K562 (cell line): Measurements from ENCODE around the gene ARFGEF2. TPM values are rescaled to one million over a fixed set of nuclear protein-coding genes. Genes with fewer than 3 reads are reported as not detected.
A peak's percentile ranks its signal among the peaks of the same experiment; 100 is the strongest.

Experiments
- ATF3 ChIP-seq, 2 experiments: fragments of 450-650 bp in 1 of 2; sonication (generic) in 1 of 2; formaldehyde crosslinking in 1 of 2; IDR thresholded peaks in 1 of 2; conservative IDR thresholded peaks in 1 of 2; 2 replicates each; pipeline versions ENCODE4 v1.6.1 to v1.8.1; 2016 to 2023; ENCODE audit warnings: mild to moderate bottlenecking in 2 of 2, moderate library complexity in 2 of 2, inconsistent platforms in 1 of 2, missing genetic modification reagents in 1 of 2
- C11orf30 ChIP-seq: fragments of 450-650 bp; IDR thresholded peaks from 2 replicates; pipeline ENCODE4 v1.6.1; 2016; ENCODE audit warnings: low read depth, mild to moderate bottlenecking
- E2F8 ChIP-seq: fragments of 450-650 bp; IDR thresholded peaks from 2 replicates; pipeline ENCODE4 v1.7.1; 2018; ENCODE audit warnings: mild to moderate bottlenecking, low read depth; ENCODE audit not compliant: partially characterized antibody
- EP300 ChIP-seq: IDR thresholded peaks from 2 replicates; pipeline ENCODE4 v1.6.1; 2012; ENCODE audit warnings: low read length, improper control_type of control experiment
- PBX2 ChIP-seq, 2 experiments: IDR thresholded peaks in 1 of 2; conservative IDR thresholded peaks in 1 of 2; 2 replicates each; pipeline ENCODE4 v1.6.1; 2016; ENCODE audit warnings: low read depth in 2 of 2, mild to moderate bottlenecking in 1 of 2, missing compliant biosample characterization in 1 of 2, missing genetic modification characterization in 1 of 2, moderate library complexity in 1 of 2
- PHF21A ChIP-seq: fragments of 450-650 bp; IDR thresholded peaks from 2 replicates; pipeline ENCODE4 v1.6.1; 2017; ENCODE audit warnings: low read depth, borderline replicate concordance
- SMARCE1 ChIP-seq: fragments of 450-650 bp; IDR thresholded peaks from 2 replicates; pipeline ENCODE4 v1.7.1; 2016; ENCODE audit warnings: mild to moderate bottlenecking
- polyA plus RNA-seq, 8 experiments: library from polyadenylated mRNA; depleted of rRNA in 4 of 8; stranded (reverse) in 5 of 8; unstranded in 3 of 8; fragments of >200 nt; fragmentation: Nextera tagmentation in 2 of 8; fragmentation: Illumina TruSeq in 1 of 8; extraction: Ambion mirVana in 2 of 8; extraction: Trizol in 1 of 8; gene quantifications; 2 replicates each; pipeline versions ENCODE4 v1.2.1 to v1.2.3, GENCODE V29; 2011 to 2014; ENCODE audit warnings: inconsistent platforms in 1 of 8, missing spikeins in 1 of 8
- total RNA-seq, 7 experiments: library from RNA; depleted of rRNA in 6 of 7; stranded (reverse); fragments of >200 nt in 6 of 7; fragmentation: Illumina TruSeq in 2 of 7; extraction: Trizol in 2 of 7; gene quantifications; 2 replicates each; pipeline versions ENCODE4 v1.2.1 to v1.2.3, GENCODE V29; 2011 to 2021; ENCODE audit warnings: low replicate concordance in 1 of 7

The ARFGEF2 gene
- total and polyA plus RNA-seq, 9 of the 15 experiments (the other 6 are each of a cell fraction or from before 2014, with no cell fraction given) = 4.2 to 18.8 (median 13.7) TPM

- TF ChIP-seq PBX2 (CRISPR knock-in tag; IDR thresholded peaks at IDR 0.05; ENCODE audit: low read depth) (no peak), PBX2 (tag; conservative IDR thresholded peaks at IDR 0.05; ENCODE audit: low read depth) (peak; percentile 94), ATF3 (IDR thresholded peaks at IDR 0.05) (peak; percentile 75), ATF3 (CRISPR knock-in tag; conservative IDR thresholded peaks at IDR 0.05) (no peak), EP300 (0 out of 2 replicates have a peak, but pooled peaks have one; percentile 17), E2F8 (no peak), SMARCE1 (peak; percentile 73), PHF21A (0 out of 2 replicates have a peak, but pooled peaks have one; percentile 31), C11orf30 (peak; percentile 64; the same call in 1 of the 2 replicates)
Observed at GRCh38 chr20:48983423-48984400, 62.2 kb downstream of the ARFGEF2 start (continued).
